ENCODE measurements around the gene SORBS2.

GRCh38 chr4:185797018-185797417, 15.0 kb downstream of the SORBS2 start:
- TF ChIP-seq POLR2A (IDR thresholded peaks at IDR 0.05): no peak
- TF ChIP-seq CTCF (IDR thresholded peaks at IDR 0.05): no peak
